Glutamatergic neuron (in vitro differentiated cells): Measurements from ENCODE around the gene ACCS. TPM values are rescaled to one million over a fixed set of nuclear protein-coding genes. Genes with fewer than 3 reads are reported as not detected.
A peak's percentile ranks its signal among the peaks of the same experiment; 100 is the strongest.

Experiments
- DNase-seq: peaks from one replicate; pipeline ENCODE4 v3.0.0; 2022
- H3K27ac Mint-ChIP-seq: one replicate; pipeline ENCODE4 v1.8.0; 2020; ENCODE audit warnings: mild to moderate bottlenecking, mixed read lengths, inconsistent platforms; ENCODE audit not compliant: unreplicated experiment
- H3K27me3 Mint-ChIP-seq: one replicate; pipeline ENCODE4 v1.8.0; 2020; ENCODE audit warnings: mild to moderate bottlenecking, moderate library complexity, mixed read lengths, inconsistent platforms; ENCODE audit not compliant: unreplicated experiment
- H3K36me3 Mint-ChIP-seq: one replicate; pipeline ENCODE4 v1.8.0; 2020; ENCODE audit warnings: mild to moderate bottlenecking, mixed read lengths, inconsistent platforms; ENCODE audit not compliant: unreplicated experiment
- H3K4me1 Mint-ChIP-seq: one replicate; pipeline ENCODE4 v1.8.0; 2020; ENCODE audit warnings: mild to moderate bottlenecking, low read depth, mixed read lengths, inconsistent platforms; ENCODE audit not compliant: unreplicated experiment
- H3K4me3 Mint-ChIP-seq: one replicate; pipeline ENCODE4 v1.8.0; 2020; ENCODE audit warnings: mild to moderate bottlenecking, mixed read lengths, inconsistent platforms; ENCODE audit not compliant: unreplicated experiment
- H3K9me3 Mint-ChIP-seq: one replicate; pipeline ENCODE4 v1.8.0; 2020; ENCODE audit warnings: mild to moderate bottlenecking, moderate library complexity, mixed read lengths, inconsistent platforms; ENCODE audit not compliant: unreplicated experiment
- CTCF ChIP-seq: fragments of 200-600 bp; sonication (generic); IDR thresholded peaks from one replicate; pipeline ENCODE4 v1.5.0; 2021; ENCODE audit not compliant: partially characterized antibody, unreplicated experiment
- total RNA-seq: library from RNA; stranded (reverse); fragmentation: NEBNext Ultra II Directional; extraction: Animal tissue kit (Norgen Biotek cat#: 25700); gene quantifications from one replicate; pipeline ENCODE4 v1.2.1, GENCODE V29; 2021; ENCODE audit not compliant: unreplicated experiment

Gene ACCS
- total RNA-seq, 1 donor from 2014 or later, result 45.1 TPM

- no peaks in the 10 kb centered on the region for H3K9me3 Mint-ChIP-seq
- no peaks in the 10 kb centered on the region for H3K4me1 Mint-ChIP-seq
- no peak overlapping the region for H3K4me3 Mint-ChIP-seq
- H3K36me3 Mint-ChIP-seq, result no peaks in the 10 kb centered on the region
- no peak for DNase-seq
- H3K27me3 Mint-ChIP-seq, result no peaks in the 10 kb centered on the region
- no peak for TF ChIP-seq CTCF
- no peak overlapping the region for H3K27ac Mint-ChIP-seq
These were observed 61.1 kb downstream of the ACCS start for GRCh38 chr11:44127130-44127529.

- Mint-ChIP-seq H3K9me3 (no peaks in the 10 kb centered on the region), H3K4me1 (no peaks in the 10 kb centered on the region), H3K27me3 (no peaks in the 10 kb centered on the region), H3K27ac (no peak overlapping the region), H3K4me3 (no peak overlapping the region), H3K36me3 (no peaks in the 10 kb centered on the region)
- DNase-seq, result no peak
- no peak for TF ChIP-seq CTCF
These were observed 62.7 kb downstream of the ACCS start for GRCh38 chr11:44128729-44129128.

- Mint-ChIP-seq H3K9me3 (no peaks in the 10 kb centered on the region), H3K36me3 (no peaks in the 10 kb centered on the region), H3K27ac (no peak overlapping the region), H3K4me3 (no peak overlapping the region), H3K4me1 (no peaks in the 10 kb centered on the region), H3K27me3 (no peaks in the 10 kb centered on the region)
- no peak for TF ChIP-seq CTCF
- no peak for DNase-seq
These were observed 64.7 kb downstream of the ACCS start for GRCh38 chr11:44130751-44131150.

- H3K27ac Mint-ChIP-seq, result no peak overlapping the region
- H3K4me3 Mint-ChIP-seq, result no peak overlapping the region
- peak; percentile 68 for TF ChIP-seq CTCF
- DNase-seq, result no peak
- no peaks in the 10 kb centered on the region for H3K4me1 Mint-ChIP-seq
- H3K36me3 Mint-ChIP-seq, result no peaks in the 10 kb centered on the region
- no peaks in the 10 kb centered on the region for H3K9me3 Mint-ChIP-seq
- no peaks in the 10 kb centered on the region for H3K27me3 Mint-ChIP-seq
These were observed 67.4 kb downstream of the ACCS start for GRCh38 chr11:44133335-44133946.

Other genes with a start within 250 kb of the ACCS start
- gene ALKBH3, start 185.4 kb upstream of the ACCS start, total RNA-seq, result 30.4 TPM
- gene C11orf96, start 123.6 kb upstream of the ACCS start, total RNA-seq, result 74.9 TPM
- not detected for gene ACCSL, start 18.3 kb upstream of the ACCS start, total RNA-seq
- gene EXT2, start 29.4 kb downstream of the ACCS start, total RNA-seq, result 46.3 TPM
- gene ALX4, start 243.9 kb downstream of the ACCS start, total RNA-seq, result not detected